NT2/D1 (cell line): ENCODE data around the gene MPRIP.

ENCODE experiments used
- SUZ12 ChIP-seq: IDR thresholded peaks from 2 replicates; pipeline ENCODE4 v1.6.1; 2011; ENCODE audit not compliant: insufficient read length, insufficient read depth; ENCODE audit errors: extremely low read depth
- YY1 ChIP-seq: IDR thresholded peaks from 2 replicates; pipeline ENCODE4 v1.6.1; 2011; ENCODE audit not compliant: insufficient read length, insufficient read depth
- ZNF274 ChIP-seq: IDR thresholded peaks from 2 replicates; pipeline ENCODE4 v1.6.1; 2011; ENCODE audit warnings: mild to moderate bottlenecking, low read depth, low read length

DNA sequence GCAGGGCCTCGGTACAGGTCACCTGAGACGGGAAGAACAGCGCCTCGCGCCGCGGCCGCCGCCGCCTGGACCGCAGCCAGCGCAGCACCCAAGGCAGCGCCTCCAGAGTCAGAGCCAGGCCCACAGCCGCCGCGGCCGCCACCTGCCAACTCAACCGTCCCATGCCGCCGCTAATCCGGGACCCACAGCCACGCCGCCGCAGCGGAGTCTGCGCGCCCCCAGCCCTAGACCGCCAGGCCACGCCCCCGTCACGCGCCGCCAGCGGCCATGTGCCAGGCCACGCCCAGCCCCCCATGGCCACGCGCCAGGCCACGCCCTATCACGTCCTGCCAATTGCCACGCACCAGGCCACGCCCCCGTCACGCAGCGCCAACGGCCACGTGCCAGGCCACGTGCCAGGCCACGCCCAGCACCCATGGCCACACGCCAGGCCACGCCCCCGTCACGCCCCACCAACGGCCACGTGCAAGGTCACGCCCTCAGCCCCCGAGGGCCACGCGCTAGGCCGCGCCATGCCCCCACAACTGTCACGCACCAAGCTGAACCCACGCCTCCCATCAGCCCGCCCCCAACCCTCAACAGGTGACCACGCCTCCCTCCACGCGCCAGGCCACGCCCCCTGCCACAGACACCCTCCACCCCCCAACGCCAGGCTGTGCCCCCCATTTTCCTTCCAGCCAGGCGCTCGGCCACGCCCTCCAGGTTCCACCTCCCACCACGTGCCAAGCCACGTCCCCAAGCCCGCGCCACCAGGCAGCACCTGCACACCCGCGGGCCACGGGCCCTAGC, 164.1 kb downstream of the MPRIP start, which contains the start of gene PLD6:
- no peak for TF ChIP-seq ZNF274
- TF ChIP-seq YY1, result no peak
- no peak for TF ChIP-seq SUZ12
